GM18517 (cell line): ENCODE data around the gene TTC8.
"Not testable (repeated sequence)": the region's sequence is repeated elsewhere in the genome, so short reads cannot be mapped to it uniquely, and the experiment has no call there.

Source experiments
- ATAC-seq: cut with Tn5 transposase; IDR thresholded peaks from one replicate; pipeline ENCODE4 v1.9.1; 2021; ENCODE audit warnings: mild to moderate bottlenecking, moderate library complexity; ENCODE audit not compliant: unreplicated experiment

Gene TTC8

GRCh38 chr14:88823968-88824313 lies 510 bp upstream of the TTC8 start:
- ATAC-seq: peak; percentile 3

DNA sequence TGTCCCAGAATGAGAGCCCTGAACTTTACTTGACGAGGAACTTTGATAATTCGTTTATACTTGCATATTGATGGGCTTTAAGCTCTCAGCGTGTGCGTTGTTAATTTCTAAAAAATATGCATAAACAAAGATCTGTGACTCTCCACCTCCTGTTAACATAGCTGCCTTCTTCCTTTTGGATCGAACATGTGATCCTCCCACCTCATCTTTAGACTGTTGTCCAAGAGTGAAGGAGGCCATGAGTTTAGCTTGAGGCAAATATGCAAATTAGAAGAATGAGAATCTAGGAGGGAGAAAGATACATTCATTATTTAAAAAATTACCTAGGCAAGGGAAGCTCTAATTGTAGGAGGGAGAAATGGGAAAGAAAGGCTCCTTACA lies 617 bp downstream of the TTC8 start:
- ATAC-seq: no peak

DNA sequence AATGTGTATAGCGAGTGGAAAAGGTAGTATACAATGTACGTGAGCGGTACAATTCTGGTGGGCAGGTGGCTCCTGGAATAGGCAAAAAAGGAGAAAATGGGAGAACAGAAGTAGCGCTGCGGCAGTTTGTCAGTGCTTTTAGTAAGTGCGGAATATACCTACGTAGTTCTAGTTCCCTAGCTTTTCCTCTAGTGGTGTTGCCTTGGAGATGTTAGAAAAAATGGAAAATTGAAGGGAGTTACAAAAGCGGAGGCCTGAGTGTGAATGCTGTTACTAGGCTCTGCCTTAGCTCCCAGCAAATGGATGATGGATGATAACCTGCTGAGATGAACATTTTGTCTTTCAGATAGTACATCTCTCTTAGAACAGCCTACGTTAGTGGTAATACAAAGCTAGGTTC lies 1.1 kb downstream of the TTC8 start:
- no peak for ATAC-seq

- ATAC-seq: no peak
These were observed 4.7 kb downstream of the TTC8 start for GRCh38 chr14:88829188-88829587.

DNA sequence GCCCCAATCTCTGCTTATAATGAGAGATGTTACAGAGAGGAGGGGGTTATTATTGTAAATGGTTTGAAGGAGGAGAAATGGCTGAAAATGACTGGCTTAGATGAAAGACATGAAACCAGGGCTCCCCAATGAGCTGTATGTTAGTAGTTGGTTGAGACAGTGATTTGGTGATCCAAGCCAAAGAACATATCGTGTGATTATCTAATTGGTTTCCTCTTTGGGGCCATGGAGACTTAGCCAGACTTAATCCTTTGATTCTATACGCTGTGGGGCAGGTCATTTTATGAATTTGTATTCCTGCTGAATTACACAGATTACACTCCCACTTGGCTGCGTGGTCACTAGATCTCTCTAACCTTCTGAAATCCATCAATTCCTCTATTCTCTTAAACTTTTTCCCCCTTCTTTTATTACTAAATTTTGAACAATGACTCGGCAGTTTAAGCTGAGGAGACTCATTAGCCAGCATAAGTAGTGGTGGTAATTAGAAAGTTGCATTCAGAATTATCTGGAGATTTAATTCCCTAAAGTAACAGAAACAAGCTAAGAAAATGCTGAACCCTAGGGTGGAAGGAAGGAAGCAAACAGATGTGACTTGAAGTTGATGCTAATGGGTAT lies 5.3 kb downstream of the TTC8 start:
- no peak for ATAC-seq

- ATAC-seq: no peak
These were observed 6.8 kb downstream of the TTC8 start for GRCh38 chr14:88831284-88831683.

- no peak for ATAC-seq
These were observed 10.5 kb downstream of the TTC8 start for GRCh38 chr14:88834883-88835431.

DNA sequence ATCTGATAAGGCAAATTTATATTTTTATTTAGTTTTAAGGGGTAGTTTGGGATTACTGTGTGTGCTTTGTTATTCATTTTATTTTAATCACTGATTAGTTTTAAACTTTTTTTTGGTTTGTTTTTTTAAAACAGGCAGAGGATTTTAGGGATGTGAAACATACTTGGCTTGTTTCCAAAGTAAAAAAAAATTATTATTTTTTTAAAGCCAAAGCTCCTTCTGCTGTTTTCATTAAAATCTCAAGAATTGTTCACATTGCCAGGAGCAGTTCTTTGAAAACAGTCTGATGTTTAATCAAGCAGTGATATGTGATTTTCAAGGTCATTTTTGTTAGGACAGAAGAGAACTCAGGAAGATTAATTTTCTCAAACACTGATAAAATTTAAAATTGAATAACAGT lies 11.2 kb downstream of the TTC8 start:
- no peak for ATAC-seq

DNA sequence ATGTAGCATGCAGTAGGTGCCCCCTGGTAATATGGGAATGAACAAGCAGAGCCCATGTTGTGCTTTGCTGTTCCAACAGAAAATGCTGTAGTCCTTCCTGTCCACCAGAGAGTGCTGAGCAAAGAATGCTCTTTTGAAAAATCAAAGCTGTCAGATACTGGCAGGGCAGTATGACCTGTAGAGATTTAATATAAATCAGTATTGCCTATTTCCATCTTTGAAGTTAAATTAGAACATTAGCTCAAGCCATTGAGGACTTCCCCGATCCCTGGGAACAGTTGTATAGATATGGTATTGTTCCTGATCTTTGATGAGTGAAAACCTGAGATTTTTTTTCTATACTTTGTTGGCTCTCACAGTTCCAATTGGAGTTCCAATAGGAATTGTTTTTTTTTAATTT lies 13.0 kb downstream of the TTC8 start:
- no peak for ATAC-seq

DNA sequence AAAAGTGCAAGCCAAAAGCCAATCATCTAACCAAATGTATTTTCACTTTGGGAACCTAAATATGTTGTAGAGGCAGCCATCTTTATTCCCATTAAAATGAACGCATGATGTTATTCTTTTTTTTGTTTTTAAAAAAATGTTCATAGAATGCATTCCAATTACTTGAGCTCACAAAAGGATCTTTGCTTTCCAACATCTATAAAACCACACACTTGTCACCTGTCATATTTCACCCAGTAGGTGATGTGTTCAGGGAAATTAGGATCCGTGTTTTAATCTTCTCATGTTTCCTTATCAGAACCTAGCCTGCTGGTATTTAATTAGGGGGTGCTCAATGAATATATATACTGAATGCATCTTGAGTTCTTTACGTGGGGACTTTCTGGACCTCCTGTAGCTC lies 13.6 kb downstream of the TTC8 start:
- ATAC-seq: no peak

DNA sequence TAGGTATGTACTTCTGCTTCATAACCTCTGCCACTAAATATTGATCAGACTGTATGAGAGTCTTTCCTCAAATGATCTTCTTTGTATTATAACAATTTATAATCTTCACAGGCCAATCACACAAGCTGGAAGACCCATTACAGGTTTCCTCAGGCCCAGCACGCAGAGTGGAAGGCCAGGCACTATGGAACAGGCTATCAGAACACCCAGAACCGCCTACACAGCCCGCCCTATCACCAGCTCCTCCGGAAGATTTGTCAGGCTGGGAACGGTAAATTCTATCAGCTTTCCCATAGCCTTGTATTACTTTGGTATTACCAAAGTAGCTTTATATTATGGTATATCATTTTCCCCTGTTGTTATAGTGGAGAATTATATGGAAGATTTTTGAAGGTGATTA lies 16.5 kb downstream of the TTC8 start:
- no peak for ATAC-seq

DNA sequence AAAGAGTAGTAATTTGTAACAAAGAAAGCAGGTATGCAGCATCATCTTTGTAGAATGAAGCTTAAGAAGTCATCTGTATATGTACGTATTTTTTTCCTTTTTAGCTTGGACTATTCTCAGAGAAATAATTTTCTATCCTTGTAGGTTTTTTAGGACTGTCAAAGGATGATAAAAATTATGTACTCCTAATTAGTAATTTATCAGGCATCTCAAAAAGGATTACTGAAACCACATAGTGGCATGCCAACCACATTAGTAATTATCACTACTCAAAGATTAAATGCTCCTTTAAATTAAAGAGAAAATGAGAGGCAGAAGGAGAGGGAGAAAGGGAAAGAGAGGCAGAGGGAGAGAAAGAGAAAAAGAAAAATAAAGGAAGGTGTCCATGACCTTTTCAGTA lies 17.3 kb downstream of the TTC8 start:
- no peak for ATAC-seq

GRCh38 chr14:88842414-88842813 lies 18.0 kb downstream of the TTC8 start:
- no peak for ATAC-seq

DNA sequence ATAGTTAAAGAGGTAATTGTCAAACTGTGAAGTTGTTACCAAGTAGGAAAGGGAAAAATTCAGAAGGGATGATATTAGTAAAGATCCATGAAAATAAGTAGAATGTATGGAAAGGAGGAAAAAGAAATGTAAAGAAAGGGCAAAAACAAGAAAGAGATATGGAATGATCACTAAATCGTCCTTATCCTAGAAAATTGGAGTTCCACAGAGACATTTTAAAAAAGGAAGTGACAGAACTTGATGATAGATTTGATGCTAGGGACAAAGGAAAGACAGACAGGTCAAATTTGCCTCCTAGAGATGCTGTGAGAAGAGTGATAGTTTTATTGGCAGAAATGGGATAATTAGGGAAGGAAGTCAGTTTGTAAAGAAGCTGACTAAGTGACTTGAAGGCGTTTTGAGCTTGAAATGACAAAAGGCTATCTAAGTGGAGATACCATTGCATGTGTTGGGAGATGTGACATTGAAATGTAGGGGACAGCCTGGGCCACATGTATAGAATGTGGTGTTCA lies 20.6 kb downstream of the TTC8 start:
- ATAC-seq: no peak

DNA sequence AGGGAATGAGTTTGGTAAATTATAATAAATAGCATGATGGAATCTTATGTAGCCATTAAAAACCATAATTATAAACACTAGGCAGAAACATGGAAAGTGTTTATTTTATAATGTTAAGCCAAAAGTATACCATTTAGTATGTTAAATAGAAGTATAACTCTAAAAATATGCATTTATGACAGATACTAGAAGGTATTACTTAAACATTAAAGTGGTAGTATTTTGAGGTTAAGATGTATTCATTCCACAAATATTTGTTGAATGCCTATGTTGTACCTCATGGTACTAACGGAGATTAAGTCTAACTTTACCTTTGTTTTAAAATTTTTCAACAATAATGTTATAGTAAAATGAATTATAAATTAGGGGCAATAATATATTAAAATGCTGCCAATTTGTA lies 24.1 kb downstream of the TTC8 start:
- no peak for ATAC-seq

DNA sequence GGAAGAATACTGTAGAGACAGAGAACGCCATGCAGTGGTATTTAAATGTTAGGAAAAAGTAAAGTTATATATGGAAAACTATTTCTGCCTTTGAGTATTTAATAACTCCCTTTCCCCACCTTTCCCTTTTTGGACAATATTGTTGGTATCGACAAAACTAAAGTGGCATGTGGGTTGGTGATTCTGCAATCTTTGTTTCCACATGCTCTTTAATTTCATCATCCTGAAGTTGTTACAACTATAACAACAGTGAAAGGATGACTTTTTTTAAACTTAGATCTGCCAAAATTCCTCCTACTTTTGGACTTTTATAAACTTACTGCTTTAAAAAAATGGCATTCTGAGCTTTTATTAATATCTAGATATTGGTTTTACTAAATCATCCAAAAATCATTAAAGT lies 25.3 kb downstream of the TTC8 start:
- ATAC-seq: no peak

GRCh38 chr14:88851587-88851986 lies 27.1 kb downstream of the TTC8 start:
- ATAC-seq: no peak

GRCh38 chr14:88852632-88853031 lies 28.2 kb downstream of the TTC8 start:
- ATAC-seq: no peak

GRCh38 chr14:88853129-88853528 lies 28.7 kb downstream of the TTC8 start:
- ATAC-seq: no peak

DNA sequence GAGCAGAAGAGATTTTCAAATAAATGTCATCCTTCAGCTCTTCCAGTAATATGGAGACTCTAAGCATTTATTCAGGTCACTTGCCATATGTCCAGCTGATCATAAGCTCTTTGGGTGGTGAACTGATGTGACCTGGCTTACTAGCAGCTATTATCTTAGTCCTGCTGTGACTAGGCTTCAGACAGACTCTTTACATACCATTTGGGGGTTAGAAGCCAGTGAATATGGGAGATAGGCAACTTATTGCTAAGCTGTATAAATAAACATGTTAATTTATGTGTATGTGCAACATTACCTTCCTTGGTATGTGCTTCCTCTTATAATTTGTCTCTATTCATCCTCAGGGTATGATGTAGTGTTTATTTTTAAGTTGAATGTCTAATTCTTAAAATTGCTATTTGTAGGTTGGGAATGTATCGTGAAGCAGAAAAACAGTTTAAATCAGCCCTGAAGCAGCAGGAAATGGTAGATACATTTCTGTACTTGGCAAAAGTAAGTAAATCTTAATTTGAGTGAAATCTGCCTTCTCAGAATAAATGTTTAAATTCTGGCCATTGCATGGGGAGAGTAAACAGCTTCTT lies 32.4 kb downstream of the TTC8 start:
- ATAC-seq: no peak

DNA sequence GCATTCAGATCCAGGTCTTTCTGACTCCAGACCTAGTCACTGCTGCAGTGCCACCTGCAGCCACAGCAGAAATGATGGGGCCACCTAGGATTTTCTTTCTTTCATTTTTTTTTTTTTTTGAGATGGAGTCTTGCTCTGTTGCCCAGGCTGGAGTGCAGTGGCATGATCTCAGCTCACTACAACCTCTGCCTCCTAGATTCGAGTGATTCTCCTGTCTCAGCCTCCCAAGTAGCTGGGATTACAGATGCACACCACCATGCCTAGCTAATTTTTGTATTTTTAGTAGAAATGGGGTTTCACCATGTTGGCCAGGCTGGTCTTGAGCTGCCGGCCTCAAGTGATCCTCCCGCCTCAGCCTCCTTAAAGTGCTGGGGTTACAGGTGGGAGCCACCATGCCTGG lies 33.4 kb downstream of the TTC8 start:
- not testable (repeated sequence) for ATAC-seq

DNA sequence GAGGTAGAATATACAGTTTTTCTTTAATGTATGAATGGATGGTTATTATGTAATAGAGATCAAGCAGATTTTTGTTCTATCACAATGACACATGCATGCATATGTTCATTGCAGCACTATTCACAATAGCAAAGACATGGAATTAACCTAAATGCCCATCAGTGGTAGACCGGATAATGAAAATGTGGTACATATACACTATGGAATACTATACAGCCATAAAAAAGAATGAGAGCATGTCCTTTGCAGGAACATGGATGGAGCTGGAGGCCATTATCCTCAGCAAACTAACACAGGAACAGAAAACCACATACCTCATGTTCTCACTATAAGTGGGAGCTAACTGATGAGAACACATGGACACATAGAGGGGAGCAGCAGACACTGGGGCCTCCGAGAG lies 34.7 kb downstream of the TTC8 start:
- not testable (repeated sequence) for ATAC-seq

DNA sequence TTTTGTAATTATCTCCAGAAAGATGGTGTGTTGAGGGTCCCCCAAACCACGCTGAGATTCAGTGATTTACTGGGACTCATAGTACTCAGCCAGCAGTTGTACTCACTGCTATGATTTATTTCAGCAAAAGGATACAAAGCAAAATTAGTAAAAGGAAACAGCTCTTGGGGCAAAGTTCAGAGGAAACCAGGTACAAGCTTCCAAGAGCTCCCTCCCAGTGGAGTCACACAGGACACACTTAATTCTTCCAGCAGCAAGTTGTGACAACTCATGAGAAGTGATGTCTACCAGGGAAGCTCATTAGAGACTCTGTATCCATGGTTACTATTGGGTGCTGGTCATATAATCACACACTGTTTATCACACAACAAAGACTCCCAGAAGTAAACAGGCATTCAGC lies 38.7 kb downstream of the TTC8 start:
- ATAC-seq: no peak
